GM21381 (cell line): Measurements from ENCODE around the gene ZNF320.
"Not testable (repeated sequence)": the region's sequence is repeated elsewhere in the genome, so short reads cannot be mapped to it uniquely, and the experiment has no call there.

Source experiments
- ATAC-seq: cut with Tn5 transposase; IDR thresholded peaks from one replicate; pipeline ENCODE4 v1.9.1; 2021; ENCODE audit warnings: mild to moderate bottlenecking, moderate library complexity; ENCODE audit not compliant: unreplicated experiment

ZNF320 gene

DNA sequence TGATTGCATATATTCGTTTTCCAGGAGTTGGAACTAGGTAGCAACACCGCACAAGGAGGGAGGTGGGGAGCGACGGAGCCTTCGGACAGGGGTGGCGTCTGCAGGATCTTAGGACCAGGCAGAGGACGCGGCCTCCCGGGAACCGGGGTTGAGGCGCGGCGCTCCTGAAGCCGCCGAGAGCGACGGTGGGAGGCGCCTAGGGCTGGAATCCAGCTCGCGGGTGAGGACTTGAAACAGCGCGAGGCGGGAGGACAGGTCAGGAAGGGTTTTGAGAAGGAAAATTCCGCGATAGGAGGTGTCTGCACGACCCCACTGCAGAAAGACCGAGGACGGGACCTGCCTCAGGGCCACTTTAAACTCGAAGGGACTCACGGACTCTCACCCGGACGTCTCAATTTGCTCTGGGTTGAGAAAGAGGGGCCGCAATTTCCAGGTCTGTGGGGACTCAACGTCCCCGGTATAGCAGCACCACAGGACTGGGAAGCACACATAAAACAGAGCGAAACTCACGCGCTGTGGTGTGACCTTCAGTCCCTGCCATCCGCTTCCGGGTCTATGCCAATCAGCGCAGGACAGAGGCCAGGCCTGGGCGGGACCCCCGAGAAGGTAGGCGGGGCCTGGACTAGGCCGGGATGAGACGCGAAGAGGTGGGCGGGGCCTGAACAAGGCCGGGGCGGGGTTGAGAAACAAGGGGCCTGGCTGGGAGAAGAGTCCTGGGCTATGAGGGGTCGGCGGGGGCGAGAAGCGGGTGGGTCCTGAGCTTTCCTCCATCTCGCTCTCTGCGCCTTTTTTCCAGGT lies at the start of gene ZNF320:
ZNF320 (minus strand) TSS at position 498 of the 798 bp plus-strand sequence. CDS start 7,380 bp downstream, outside the sequence.
- peak; percentile 90 for ATAC-seq

DNA sequence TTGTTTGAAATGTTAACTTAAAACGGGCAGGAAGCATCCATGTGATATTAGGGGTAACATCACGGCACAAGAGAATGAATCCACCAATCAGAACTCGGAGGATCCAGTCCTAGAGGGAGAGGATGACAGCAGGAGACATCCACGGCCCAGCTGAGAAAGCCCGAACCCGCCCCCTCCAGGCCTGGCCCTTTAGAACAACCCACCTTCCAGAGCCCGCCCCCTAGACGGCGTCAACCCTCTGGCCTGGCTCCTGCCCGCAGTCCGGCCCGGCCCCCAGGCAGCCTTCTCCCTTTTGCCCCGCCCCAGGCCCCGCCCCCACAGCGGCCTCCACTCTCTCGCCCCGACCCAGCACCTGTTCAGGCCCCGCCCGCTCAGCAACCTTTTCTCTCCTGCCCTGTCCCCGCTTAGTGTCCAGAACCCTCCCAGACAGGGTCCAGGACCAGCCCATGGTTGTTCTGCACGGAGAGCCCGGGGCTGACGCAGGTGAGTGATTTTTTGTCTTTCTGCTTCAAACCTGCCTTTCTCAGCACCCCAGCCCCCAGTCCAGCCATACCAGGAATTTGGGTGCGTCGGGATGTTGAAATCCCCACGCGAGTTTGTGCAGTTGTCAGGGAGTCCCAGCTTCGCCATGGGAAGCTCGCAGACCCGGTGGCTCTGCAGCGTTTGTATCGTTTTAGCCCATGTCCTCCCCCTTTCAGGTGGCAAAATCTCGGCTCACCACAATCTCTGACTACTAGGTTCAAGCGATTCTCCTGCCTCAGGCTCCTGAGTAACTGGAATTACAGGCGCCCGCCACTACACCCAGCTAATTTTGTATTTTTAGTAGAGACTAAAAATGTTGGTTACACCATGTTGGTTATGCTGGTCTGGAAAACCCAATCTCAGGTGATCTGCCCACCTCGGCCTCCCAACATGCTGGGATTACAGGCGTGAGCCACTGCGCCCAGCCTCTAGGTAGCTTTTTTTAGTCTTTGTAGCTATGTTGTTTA lies 49.2 kb upstream of the ZNF320 start:
- ATAC-seq, result no peak

DNA sequence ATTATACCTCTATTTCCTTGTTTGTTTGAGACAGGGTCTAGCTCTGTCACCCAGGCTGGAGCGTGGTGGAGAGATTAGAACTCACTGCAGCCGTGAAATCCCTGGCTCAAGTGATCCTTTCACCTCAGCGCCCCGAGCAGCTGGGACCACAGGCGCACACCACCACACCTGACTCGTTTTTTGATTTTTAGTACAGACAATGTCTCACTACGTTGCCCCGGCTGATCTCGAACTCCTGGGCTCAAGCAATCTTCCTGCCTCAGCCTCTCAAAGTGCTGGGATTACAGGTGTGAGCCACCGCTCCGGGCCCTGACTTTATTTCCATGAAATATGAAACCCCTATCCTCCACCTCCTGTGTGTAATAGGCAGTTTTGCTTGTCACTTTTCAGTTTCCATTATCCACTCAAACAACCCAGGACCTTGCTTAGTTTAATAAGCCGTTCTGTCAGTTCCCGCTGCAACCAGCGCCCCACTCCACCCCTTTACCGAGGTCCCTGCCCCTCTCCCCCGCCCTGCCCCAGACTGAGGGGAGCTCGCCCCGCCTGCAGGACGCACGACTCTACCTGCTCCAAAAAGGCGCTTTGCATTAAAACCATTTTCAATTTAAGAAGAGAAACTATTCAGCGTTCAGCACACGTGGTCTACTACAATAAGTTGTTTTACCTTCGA lies 48.4 kb upstream of the ZNF320 start:
- no peak for ATAC-seq

GRCh38 chr19:52944703-52945493 lies 47.5 kb upstream of the ZNF320 start:
- not testable (repeated sequence) for ATAC-seq

DNA sequence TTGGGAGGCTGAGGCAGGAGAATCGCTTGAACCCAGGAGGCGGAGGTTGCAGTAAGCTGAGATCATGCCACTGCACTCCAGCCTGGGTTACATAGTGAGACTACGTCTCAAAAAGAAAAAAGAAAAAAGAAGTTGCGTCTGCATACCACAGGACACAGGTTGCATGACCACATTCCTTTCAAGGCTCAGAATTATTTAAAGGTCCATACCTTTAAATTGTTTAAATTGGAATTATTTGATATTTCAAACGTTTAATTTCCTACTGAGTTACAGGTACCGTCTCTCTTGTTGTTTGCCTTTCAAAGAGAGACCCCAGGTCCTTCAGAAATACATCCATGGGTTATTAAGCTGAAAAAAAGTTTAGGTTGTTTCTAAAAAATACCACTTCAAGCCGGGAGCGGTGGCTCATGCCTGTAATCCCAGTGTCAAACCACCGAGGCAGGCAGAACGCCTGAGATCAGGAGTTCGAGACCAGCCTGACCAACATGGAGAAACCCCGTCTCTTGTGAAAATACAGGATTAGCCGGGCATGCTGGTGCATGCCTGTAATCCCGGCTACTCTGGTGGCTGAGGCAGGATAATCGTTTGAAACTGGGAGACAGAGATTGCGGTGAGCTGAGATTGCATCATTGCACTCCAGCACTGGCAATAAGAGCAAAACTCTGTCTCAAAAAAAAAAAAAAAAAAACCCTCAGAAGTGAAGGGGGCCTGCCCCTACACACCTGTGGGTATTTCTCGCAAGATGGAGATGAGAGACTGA lies 46.6 kb upstream of the ZNF320 start:
- no peak for ATAC-seq

DNA sequence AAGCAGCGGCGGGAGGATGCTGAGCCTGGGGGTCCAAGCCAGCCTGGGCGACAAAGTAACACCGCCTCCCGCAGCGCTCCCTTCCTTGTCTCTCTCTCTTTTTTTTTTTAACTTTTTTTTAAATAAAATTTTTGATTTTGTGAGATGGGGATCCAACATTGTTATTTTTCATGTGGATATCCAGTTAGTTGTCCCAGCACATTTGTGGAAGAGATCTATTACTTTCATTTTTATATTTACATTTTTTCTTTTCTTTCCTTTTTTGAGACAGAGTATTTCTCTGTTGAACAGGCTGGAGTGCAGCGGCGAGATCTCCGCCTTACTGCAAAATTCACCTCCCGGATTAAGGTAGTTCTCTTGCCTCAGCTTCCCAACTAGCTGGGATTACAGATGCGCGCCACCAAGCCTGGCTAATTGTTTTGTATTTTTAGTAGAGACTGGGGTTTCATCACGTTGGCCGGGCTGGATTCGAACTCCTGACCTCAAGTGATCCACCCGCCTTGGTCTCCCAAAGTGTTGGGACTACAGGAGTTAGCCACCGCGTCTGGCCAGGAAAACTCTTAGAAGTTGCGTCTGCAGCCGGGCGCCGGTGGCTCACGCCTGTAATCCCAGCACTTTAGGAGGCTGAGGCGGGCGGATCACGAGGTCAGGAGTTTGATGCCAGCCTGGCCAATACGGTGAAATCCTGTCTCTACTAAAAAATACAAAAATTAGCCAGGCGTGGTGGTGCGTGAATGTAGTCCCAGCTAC lies 45.9 kb upstream of the ZNF320 start:
- no peak for ATAC-seq

GRCh38 chr19:52942386-52943133 lies 45.1 kb upstream of the ZNF320 start:
- peak; percentile 99 for ATAC-seq

DNA sequence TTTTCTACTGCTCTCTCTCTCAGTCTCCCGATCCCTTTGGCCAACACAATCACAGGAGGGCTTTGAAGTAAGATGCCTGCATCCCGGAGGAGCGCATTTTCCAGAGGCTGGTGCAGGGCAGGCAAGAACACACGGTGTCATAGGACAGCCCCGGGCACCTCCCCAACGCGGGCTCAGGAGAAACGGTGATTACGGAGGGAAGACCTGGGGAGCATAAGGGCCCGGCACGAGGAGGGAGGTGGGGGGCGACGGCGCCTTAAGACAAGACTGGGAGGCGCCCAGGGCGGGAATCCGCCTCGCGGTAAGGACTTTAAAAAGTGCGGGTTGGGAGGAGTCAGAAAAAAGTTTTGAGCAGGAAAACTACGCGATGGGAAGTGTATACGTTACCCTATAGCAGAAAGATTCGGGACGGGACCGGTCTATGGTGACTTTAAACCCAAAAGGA lies 44.5 kb upstream of the ZNF320 start:
- ATAC-seq, result no peak

DNA sequence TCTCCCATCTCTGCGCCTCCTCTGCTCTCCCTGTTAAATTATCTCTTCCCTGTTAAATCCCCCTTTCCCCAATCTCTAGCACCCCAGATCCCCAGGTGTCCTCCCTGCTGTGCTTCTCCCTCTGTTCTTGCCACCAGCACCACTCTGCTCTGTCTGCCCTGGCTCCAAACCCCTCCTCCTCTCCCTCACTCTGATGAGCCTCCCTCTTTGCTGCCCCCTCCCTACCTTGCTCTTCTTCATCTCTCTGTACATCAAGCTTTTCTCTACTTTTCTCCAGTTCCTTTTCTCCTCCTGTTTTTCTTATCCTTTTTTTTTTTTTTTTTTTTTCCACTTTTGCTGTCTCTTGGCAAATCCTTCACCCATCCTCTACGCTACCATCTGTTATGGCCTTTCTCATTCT lies 44.1 kb upstream of the ZNF320 start:
- not testable (repeated sequence) for ATAC-seq

DNA sequence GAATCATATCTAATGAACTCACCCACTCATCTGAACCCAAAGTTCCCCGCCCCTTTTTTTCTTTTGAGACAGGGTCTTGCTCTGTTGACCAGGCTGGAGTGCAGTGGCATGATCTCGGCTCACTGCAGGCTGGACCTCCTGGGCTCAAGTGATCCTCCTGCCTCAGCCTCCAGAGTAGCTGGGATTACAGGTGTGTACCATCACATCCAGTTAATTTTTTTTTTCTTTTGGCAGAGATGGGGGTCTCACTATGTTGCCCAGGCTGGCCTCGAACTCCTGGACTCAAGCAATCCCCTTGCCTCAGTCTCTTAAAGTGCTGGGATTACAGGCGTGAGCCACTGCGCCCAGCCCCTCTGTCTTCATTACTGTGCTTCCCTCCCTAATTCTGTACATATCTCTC lies 43.5 kb upstream of the ZNF320 start:
- not testable (repeated sequence) for ATAC-seq

GRCh38 chr19:52938761-52939160 lies 41.3 kb upstream of the ZNF320 start:
- ATAC-seq, result no peak

DNA sequence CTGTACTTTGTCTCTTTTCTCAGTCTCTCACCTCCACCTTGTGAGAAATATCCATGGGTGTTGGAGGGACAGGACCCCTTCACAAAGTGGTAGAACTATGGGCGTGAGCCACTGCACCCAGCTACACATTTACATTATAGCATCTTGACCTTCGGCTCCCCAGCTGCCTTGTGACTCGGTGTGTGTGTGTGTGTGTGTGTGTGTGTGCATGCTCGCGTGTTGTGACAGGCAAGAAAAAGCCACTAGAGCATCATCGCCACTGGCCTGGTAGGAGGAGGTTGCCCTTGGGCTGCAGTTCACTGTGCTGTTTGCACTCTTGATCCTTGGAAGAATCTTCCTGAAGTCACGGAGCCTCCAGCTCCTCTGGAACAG lies 39.5 kb upstream of the ZNF320 start:
- ATAC-seq, result no peak

DNA sequence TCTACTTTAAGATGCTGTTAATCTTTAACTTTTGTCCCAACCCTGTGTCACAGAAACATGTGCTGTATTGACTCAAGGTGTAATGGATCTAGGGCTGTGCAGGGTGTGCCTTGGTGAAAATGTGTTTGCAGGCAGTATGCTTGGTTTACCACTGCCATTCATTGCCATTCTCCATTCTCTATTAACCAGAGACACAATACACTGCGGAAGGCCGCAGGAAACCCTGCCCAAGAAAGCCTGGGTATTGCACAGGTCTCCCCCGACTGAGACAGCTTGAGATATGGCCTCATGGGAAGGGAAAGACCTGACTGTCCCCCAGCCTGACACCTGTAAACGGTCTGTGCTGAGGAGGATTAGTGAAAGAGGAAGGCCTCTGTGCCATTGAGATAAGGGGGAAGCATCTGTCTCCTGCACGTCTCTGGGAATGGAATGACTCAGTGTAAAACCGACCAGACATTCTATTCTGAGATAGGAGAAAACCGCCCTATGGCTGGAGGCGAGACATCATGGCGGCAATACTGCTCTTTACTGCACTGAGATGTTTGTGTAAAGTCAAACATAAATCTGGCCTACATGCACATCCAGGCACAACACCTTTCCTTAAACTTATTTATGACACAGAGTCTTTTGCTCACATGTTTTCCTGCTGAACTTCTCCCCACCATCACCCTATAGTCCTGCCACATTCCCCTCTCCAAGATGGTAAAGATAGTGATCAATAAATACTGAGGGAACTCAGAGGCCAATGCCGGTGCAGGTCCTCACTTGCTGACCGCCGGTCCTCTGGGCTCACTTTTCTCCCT lies 38.9 kb upstream of the ZNF320 start:
- ATAC-seq, result no peak

- ATAC-seq, result no peak
Measured at GRCh38 chr19:52935434-52935833, 38.0 kb upstream of the ZNF320 start.

DNA sequence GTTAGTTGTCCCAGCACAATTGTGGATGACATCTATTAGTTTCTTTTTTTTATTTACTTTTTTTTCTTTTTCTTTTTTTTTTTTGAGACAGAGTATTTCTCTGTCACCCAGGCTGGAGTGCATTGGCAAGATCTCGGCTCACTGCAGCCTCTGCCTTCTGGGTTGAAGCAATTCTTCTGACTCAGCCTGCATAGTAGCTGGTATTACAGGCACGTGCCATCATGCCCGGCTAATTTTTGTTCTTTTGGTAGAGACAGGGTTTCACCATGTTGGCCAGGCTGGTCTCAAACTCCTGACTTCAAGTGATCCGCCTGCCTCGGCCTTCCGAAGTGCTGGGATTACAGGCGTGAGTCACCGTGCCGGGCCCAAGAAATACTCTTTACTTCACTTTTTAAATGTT lies 27.2 kb upstream of the ZNF320 start:
- ATAC-seq, result not testable (repeated sequence)

- no peak for ATAC-seq
Measured at GRCh38 chr19:52923778-52924593, 26.6 kb upstream of the ZNF320 start.
